GM12874 (cell line): ENCODE data around the gene RNF214.

Source experiments
- CTCF ChIP-seq: IDR thresholded peaks from 2 replicates; pipeline ENCODE4 v1.5.1; 2011; ENCODE audit warnings: low read depth, mild to moderate bottlenecking, control low read depth, low read length, moderate library complexity; ENCODE audit not compliant: insufficient read depth

The RNF214 gene

DNA sequence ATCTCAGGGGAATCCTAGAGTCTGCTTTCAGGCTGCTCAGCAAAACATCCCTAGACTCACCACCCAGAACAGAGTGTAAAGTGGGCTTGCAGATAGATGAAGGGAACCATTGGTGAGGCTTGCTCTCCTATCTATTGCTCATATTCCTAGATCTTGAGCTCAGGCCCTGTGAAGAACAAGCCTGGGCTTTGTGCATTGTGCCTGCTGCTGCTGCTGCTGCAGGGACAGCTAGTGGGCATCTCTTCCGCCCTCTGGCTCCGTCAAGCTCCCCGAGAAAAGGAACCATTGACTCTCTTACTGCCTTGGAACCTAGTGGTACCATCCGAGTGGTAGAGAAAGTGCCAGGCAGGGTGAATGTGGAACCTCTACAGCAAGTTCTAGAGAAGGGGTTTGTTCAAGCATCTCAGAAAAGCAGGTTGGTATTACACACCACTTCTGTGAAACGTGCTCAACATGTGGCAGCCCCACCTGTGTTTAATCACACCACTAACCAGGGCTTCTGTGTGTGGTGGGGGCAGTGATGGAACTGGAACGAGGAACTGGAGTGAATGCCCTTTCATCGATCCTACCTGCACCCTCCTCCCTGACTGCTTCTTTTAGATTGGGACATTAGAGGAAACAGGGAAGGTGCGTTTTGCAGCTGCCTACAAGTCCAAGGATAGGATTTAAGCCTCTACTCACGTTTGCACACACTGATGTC is 63.1 kb downstream of the RNF214 start:
- no peak for TF ChIP-seq CTCF

DNA sequence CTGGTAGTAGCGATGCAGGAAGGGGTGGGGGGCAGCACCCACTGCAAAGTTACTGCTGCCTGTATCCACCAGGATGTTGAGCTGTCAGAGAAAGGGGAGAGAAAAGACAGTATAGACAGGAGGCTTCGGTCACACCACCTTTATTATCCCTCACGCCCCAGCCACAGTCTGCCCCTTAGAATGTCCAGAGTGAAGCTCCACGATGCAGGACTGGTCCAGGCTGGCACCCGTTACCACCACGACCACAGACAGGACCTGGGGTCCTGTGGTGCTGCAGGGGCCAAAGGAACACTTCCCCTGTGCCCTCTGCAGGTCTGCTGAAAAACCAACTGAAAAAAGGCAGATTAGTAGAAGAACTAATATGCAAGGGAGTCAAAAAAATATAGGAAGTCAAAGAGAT is 64.4 kb downstream of the RNF214 start:
- TF ChIP-seq CTCF, result no peak

- TF ChIP-seq CTCF, result no peak
Observed at GRCh38 chr11:117298195-117298594, 65.7 kb downstream of the RNF214 start.

GRCh38 chr11:117299351-117300282 is 67.1 kb downstream of the RNF214 start:
- TF ChIP-seq CTCF, result no peak

DNA sequence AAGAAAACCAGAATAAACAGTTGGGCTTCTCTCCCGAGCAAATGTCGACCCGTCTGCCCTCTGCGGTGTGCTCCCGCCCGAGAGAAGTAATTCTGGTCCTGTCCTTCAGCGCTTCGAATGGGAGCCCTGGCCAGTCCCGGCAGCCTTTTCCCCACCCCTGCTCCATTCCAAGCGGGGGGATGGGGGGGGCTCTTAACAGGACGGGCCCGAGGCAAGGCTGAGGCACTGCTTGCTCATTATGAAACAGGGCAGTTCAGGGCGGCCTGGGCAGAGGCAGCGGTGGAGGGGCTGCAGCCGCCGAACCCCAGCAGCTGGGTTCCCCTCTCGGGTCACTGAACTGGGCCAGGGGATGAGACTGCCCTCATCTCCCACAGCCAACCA is 67.8 kb downstream of the RNF214 start:
- no peak for TF ChIP-seq CTCF

DNA sequence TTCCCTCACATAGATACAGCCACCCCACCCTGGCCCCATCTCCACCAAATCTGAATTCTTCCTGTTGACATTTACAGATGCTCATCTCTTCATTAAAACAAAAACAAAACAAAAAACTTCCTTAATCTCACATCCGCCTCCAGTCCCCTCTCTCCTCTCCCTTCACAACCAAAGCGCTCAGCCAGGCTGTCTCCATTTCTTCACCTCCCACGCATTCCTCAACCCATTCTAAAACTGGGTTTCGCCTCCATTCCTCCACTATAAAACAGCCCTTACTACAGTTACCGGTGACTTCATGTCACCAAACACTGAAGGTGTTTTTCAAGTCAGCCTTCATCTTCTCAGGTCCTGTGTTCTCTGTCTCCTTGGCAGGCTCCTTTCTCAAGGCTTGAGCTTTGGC is 68.3 kb downstream of the RNF214 start:
- TF ChIP-seq CTCF, result no peak

DNA sequence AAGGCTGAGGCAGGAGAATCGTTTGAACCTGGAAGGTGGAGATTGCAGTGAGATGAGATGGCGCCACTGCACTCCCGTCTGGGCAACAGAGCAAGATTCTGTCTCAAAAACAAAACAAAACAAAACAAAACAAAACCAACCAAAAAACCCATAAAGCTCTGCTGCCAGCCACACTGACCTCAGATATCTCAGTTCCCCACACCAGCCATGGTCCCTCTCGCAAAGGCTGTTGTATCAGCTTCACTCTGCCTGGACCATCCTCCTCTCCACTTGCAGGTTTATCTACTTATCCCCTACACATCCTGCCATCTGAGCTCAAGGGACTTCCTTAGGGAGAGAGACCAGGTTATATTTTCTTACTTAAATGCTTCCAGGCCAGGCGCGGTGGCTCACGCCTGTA is 69.8 kb downstream of the RNF214 start:
- no peak for TF ChIP-seq CTCF
